ENCODE results near the gene PTGER3. TPM values are rescaled to one million over a fixed set of nuclear protein-coding genes. Genes with fewer than 3 reads are reported as not detected.

Gene PTGER3
- total RNA-seq (2014; rRNA removed; shearing (Covaris generic)) (1.6 and 4.5 TPM in 2 replicates), polyA plus RNA-seq (2016; fragmentation: Nextera tagmentation; extraction: Ambion mirVana) (0.28 and 0.45 TPM in 2 replicates)
- long read RNA-seq, result 0 reads

- Mint-ChIP-seq H3K36me3 (ENCODE audit: low read depth) (no peaks in the 10 kb centered on the region), H3K27me3 (ENCODE audit: insufficient read depth, low read depth, poor library complexity) (peaks cover 27% of the 10 kb centered on the region), H3K4me1 (peaks cover 7% of the 10 kb centered on the region; the same call in 2 of the 3 replicates), H3K27ac (no peak within 1 kb of the TSS), H3K4me3 (peak within 1 kb of the TSS; percentile 77), H3K9me3 (no peaks in the 10 kb centered on the region; the same call in 2 of the 3 replicates)
- Histone ChIP-seq H3K9me2 (ENCODE audit: insufficient read depth) (no peaks in the 10 kb centered on the region), H3K27ac (ENCODE audit: low read depth) (no peak within 1 kb of the TSS), H3K4me3 (peak within 1 kb of the TSS; percentile 69), H3K79me2 (replicated peaks; ENCODE audit: insufficient read depth) (no peaks in the 10 kb centered on the region), H3K36me3 (ENCODE audit: insufficient read depth) (no peaks in the 10 kb centered on the region), H4K20me1 (replicated peaks; ENCODE audit: insufficient read depth) (no peaks in the 10 kb centered on the region), H3K4me2 (peak within 1 kb of the TSS; percentile 89), H3K4me1 (ENCODE audit: insufficient read depth) (peaks cover 9% of the 10 kb centered on the region; the same call in 1 of the 2 replicates), H2AFZ (peak within 1 kb of the TSS; percentile 97), H3F3A (replicated peaks; ENCODE audit: low read depth) (no peaks in the 10 kb centered on the region), H3K27me3 (ENCODE audit: insufficient read depth) (peaks cover 31% of the 10 kb centered on the region)
- peak; percentile 80 for DNase-seq (ENCODE audit: low spot score)
- ATAC-seq, result peak; percentile 82
- TF ChIP-seq EZH2 (IDR thresholded peaks at IDR 0.05; ENCODE audit: low read depth, unreplicated experiment), result peak; percentile 39
- TF ChIP-seq ZNF462 (CRISPR knock-in tag; IDR thresholded peaks at IDR 0.05), result no peak
Measured at GRCh38 chr1:71047635-71048607, at the start of gene PTGER3. PTGER3 (minus strand) TSS chr1:71047816; CDS start chr1:71047577, 239 bp downstream.

- ATAC-seq (no peak), DNase-seq (ENCODE audit: low spot score) (no peak)
- no peaks in the 10 kb centered on the region for H3K27me3 Mint-ChIP-seq (ENCODE audit: insufficient read depth, low read depth, poor library complexity)
- Histone ChIP-seq H3K4me2 (no peak overlapping the region), H4K20me1 (replicated peaks; ENCODE audit: insufficient read depth) (no peaks in the 10 kb centered on the region), H3F3A (replicated peaks; ENCODE audit: low read depth) (no peaks in the 10 kb centered on the region), H3K9me2 (ENCODE audit: insufficient read depth) (no peaks in the 10 kb centered on the region), H3K27me3 (ENCODE audit: insufficient read depth) (no peaks in the 10 kb centered on the region), H3K36me3 (ENCODE audit: insufficient read depth) (no peaks in the 10 kb centered on the region), H2AFZ (no peak overlapping the region), H3K4me1 (ENCODE audit: insufficient read depth) (no peaks in the 10 kb centered on the region), H3K27ac (ENCODE audit: low read depth) (no peak overlapping the region), H3K4me3 (no peak overlapping the region), H3K79me2 (replicated peaks; ENCODE audit: insufficient read depth) (no peaks in the 10 kb centered on the region)
- no peak overlapping the region for H3K27ac Mint-ChIP-seq
- H3K36me3 Mint-ChIP-seq (ENCODE audit: low read depth), result no peaks in the 10 kb centered on the region
- H3K4me3 Mint-ChIP-seq, result no peak overlapping the region
- TF ChIP-seq ETS1 (IDR thresholded peaks at IDR 0.05) (no peak), EZH2 (IDR thresholded peaks at IDR 0.05; ENCODE audit: low read depth, unreplicated experiment) (no peak), CREB1 (CRISPR knock-in tag; IDR thresholded peaks at IDR 0.05; ENCODE audit: low read depth) (no peak), STAT1 (IDR thresholded peaks at IDR 0.05; ENCODE audit: unreplicated experiment) (no peak), REST (IDR thresholded peaks at IDR 0.05; ENCODE audit: unreplicated experiment) (no peak)
- no peaks in the 10 kb centered on the region; the same call in 2 of the 3 replicates for H3K4me1 Mint-ChIP-seq
- H3K9me3 Mint-ChIP-seq, result no peaks in the 10 kb centered on the region
Measured at GRCh38 chr1:71094913-71095312, 47.3 kb upstream of the PTGER3 start.

Data from GM23338 (cell line).